Smooth muscle cell (in vitro differentiated cells): ENCODE measurements around the gene TSN. TPM values are rescaled to one million over a fixed set of nuclear protein-coding genes. Genes with fewer than 3 reads are reported as not detected.
"Not testable (repeated sequence)": the region's sequence is repeated elsewhere in the genome, so short reads cannot be mapped to it uniquely, and the experiment has no call there.

ENCODE experiments used
- DNase-seq: peaks from one replicate; lab custom pipeline; 2025; ENCODE audit not compliant: unreplicated experiment; lab: John Stamatoyannopoulos, UW
- H2AFZ ChIP-seq: fragments of 200-600 bp; sonication (generic); 2 replicates; pipeline ENCODE4 v1.6.0; 2016; ENCODE audit warnings: antibody characterized with exemption, low read depth, mild to moderate bottlenecking
- H3F3A ChIP-seq: fragments of 200-600 bp; sonication (generic); 2 replicates; pipeline ENCODE4 v1.6.0; 2017; ENCODE audit warnings: antibody characterized with exemption, low read depth
- H3K27ac ChIP-seq: fragments of 200-600 bp; sonication (generic); 2 replicates; pipeline ENCODE4 v1.5.1; 2016; ENCODE audit warnings: low read depth, mild to moderate bottlenecking
- H3K27me3 ChIP-seq: fragments of 200-600 bp; sonication (generic); 2 replicates; pipeline ENCODE4 v1.6.1; 2016; ENCODE audit warnings: low read depth, mild to moderate bottlenecking
- H3K36me3 ChIP-seq: fragments of 200-600 bp; sonication (generic); 2 replicates; pipeline ENCODE4 v1.5.1; 2016; ENCODE audit warnings: low read depth
- H3K4me1 ChIP-seq: fragments of 200-600 bp; sonication (generic); 2 replicates; pipeline ENCODE4 v1.5.1; 2016; ENCODE audit warnings: low read depth
- H3K4me2 ChIP-seq: fragments of 200-600 bp; sonication (generic); 2 replicates; pipeline ENCODE4 v1.6.0; 2016; ENCODE audit warnings: mild to moderate bottlenecking
- H3K4me3 ChIP-seq: fragments of 200-600 bp; sonication (generic); 2 replicates; pipeline ENCODE4 v1.5.1; 2016; ENCODE audit warnings: mild to moderate bottlenecking
- H3K79me2 ChIP-seq: fragments of 200-600 bp; sonication (generic); 2 replicates; pipeline ENCODE4 v1.6.0; 2016; ENCODE audit warnings: low read depth, mild to moderate bottlenecking
- H3K9ac ChIP-seq: fragments of 200-600 bp; sonication (generic); 2 replicates; pipeline ENCODE4 v1.6.0; 2016; ENCODE audit warnings: low read depth
- H3K9me3 ChIP-seq: fragments of 200-600 bp; sonication (generic); replicated peaks from 2 replicates; pipeline ENCODE4 v1.5.1; 2016; ENCODE audit warnings: low read depth
- H4K20me1 ChIP-seq: fragments of 200-600 bp; sonication (generic); 2 replicates; pipeline ENCODE4 v1.6.0; 2016; ENCODE audit warnings: low read depth
- CTCF ChIP-seq: fragments of 200-600 bp; sonication (generic); IDR thresholded peaks from 2 replicates; pipeline ENCODE4 v1.5.1; 2017; ENCODE audit warnings: borderline replicate concordance, mild to moderate bottlenecking, antibody characterized with exemption; ENCODE audit not compliant: insufficient read depth, poor library complexity, severe bottlenecking
- WGBS: methylation state at CpG from one replicate; pipeline ENCODE4 v1.1.7; 2016; ENCODE audit warnings: low lambda C conversion rate; 5-methylcytosine and 5-hydroxymethylcytosine counted together
- polyA plus RNA-seq: library from polyadenylated mRNA; unstranded; fragments of >200 nt; fragmentation: Nextera tagmentation; extraction: Ambion mirVana; gene quantifications from 2 replicates; pipeline ENCODE4 v1.2.1, GENCODE V29; 2016
- total RNA-seq: library from RNA; depleted of rRNA; stranded (reverse); fragments of >200 nt; gene quantifications from 2 replicates; pipeline ENCODE4 v1.2.3, GENCODE V29; 2014

Gene TSN
- total and polyA plus RNA-seq, 2 experiments from 2014 or later, result 47.3 to 53.1 TPM

- Histone ChIP-seq H3K79me2 (no peaks in the 10 kb centered on the region), H3F3A (no peaks in the 10 kb centered on the region), H3K27ac (no peak overlapping the region), H3K36me3 (no peaks in the 10 kb centered on the region), H3K4me1 (no peaks in the 10 kb centered on the region), H3K4me2 (no peak overlapping the region), H3K27me3 (no peaks in the 10 kb centered on the region), H3K9ac (no peak overlapping the region), H2AFZ (peak overlapping the region; percentile 28), H4K20me1 (no peaks in the 10 kb centered on the region), H3K4me3 (no peak overlapping the region), H3K9me3 (no peaks in the 10 kb centered on the region)
- peak; percentile 3 for DNase-seq
- TF ChIP-seq CTCF, result peak; percentile 65
- WGBS, result 39% methylated on average over 17 of the region's 17 CpGs
Observed at GRCh38 chr2:121810959-121811853, 55.8 kb downstream of the TSN start.

GRCh38 chr2:121813083-121813482, 57.6 kb downstream of the TSN start:
- not testable (repeated sequence) for H3K27ac ChIP-seq, H3K79me2 ChIP-seq, H3K9me3 ChIP-seq, H3K36me3 ChIP-seq, H2AFZ ChIP-seq, DNase-seq, H3K4me3 ChIP-seq, H3K9ac ChIP-seq, H4K20me1 ChIP-seq, H3K27me3 ChIP-seq, H3F3A ChIP-seq, H3K4me2 ChIP-seq, H3K4me1 ChIP-seq
- WGBS, result 79% methylated on average over 3 of the region's 3 CpGs

GRCh38 chr2:121815216-121815615, 59.8 kb downstream of the TSN start:
- Histone ChIP-seq H3F3A (no peaks in the 10 kb centered on the region), H3K9me3 (no peaks in the 10 kb centered on the region), H3K27ac (no peak overlapping the region), H3K4me2 (no peak overlapping the region), H3K4me1 (no peaks in the 10 kb centered on the region), H3K4me3 (no peak overlapping the region), H2AFZ (no peak overlapping the region), H3K79me2 (no peaks in the 10 kb centered on the region), H3K36me3 (no peaks in the 10 kb centered on the region), H3K27me3 (no peaks in the 10 kb centered on the region), H4K20me1 (no peaks in the 10 kb centered on the region), H3K9ac (no peak overlapping the region)
- no peak for TF ChIP-seq CTCF
- no peak for DNase-seq
- 92% methylated on average over 8 of the region's 8 CpGs for WGBS

GRCh38 chr2:121816797-121817196, 61.3 kb downstream of the TSN start:
- Histone ChIP-seq H3K4me2 (no peak overlapping the region), H3K79me2 (no peaks in the 10 kb centered on the region)
- WGBS, result 87% methylated on average over 7 of the region's 7 CpGs

GRCh38 chr2:121817304-121817703, 61.9 kb downstream of the TSN start:
- not testable (repeated sequence) for H3K4me2 ChIP-seq, H3F3A ChIP-seq, H3K27me3 ChIP-seq, H3K9me3 ChIP-seq, H4K20me1 ChIP-seq, H3K36me3 ChIP-seq, H3K4me3 ChIP-seq, H3K79me2 ChIP-seq, H3K27ac ChIP-seq, H3K9ac ChIP-seq, DNase-seq, H3K4me1 ChIP-seq, H2AFZ ChIP-seq
- 100% methylated on average over 1 of the region's 1 CpG for WGBS

More at GRCh38 chr2:121816797-121817196, 61.3 kb downstream of the TSN start:
- Histone ChIP-seq H3F3A (no peaks in the 10 kb centered on the region), H3K9me3 (no peaks in the 10 kb centered on the region), H2AFZ (no peak overlapping the region), H3K36me3 (no peaks in the 10 kb centered on the region), H3K9ac (no peak overlapping the region), H3K27ac (no peak overlapping the region), H3K27me3 (no peaks in the 10 kb centered on the region), H3K4me3 (no peak overlapping the region), H3K4me1 (no peaks in the 10 kb centered on the region), H4K20me1 (no peaks in the 10 kb centered on the region)
- TF ChIP-seq CTCF, result no peak
- DNase-seq, result no peak
